GM10266 (cell line): Measurements from ENCODE around the gene OSTF1.

Experiments used
- DNase-seq: peaks from one replicate; pipeline ENCODE4 v3.0.0; 2012; ENCODE audit errors: extremely low spot score
- CTCF ChIP-seq: IDR thresholded peaks from 2 replicates; pipeline ENCODE4 v1.5.1; 2012; ENCODE audit warnings: mild to moderate bottlenecking, low read depth; ENCODE audit not compliant: control insufficient read depth, insufficient read depth; ENCODE audit errors: missing control alignments

OSTF1 gene

GRCh38 chr9:75067894-75068293 lies 20.4 kb upstream of the OSTF1 start:
- no peak for TF ChIP-seq CTCF
- DNase-seq: no peak

GRCh38 chr9:75069171-75069570 lies 19.1 kb upstream of the OSTF1 start:
- TF ChIP-seq CTCF: no peak
- no peak for DNase-seq

GRCh38 chr9:75071530-75072122 lies 16.7 kb upstream of the OSTF1 start:
- DNase-seq: no peak
- TF ChIP-seq CTCF: no peak

GRCh38 chr9:75072895-75073294 lies 15.4 kb upstream of the OSTF1 start:
- no peak for DNase-seq
- no peak for TF ChIP-seq CTCF

GRCh38 chr9:75081632-75082031 lies 6.7 kb upstream of the OSTF1 start:
- no peak for DNase-seq
- TF ChIP-seq CTCF: no peak

- TF ChIP-seq CTCF: no peak
- DNase-seq: no peak
Observed at GRCh38 chr9:75083188-75083970, 4.9 kb upstream of the OSTF1 start.

GRCh38 chr9:75084081-75084672 lies 4.1 kb upstream of the OSTF1 start:
- no peak for TF ChIP-seq CTCF
- no peak for DNase-seq
